HG03469 (cell line): ENCODE results near the gene DYSF.
"Not testable (repeated sequence)": the region's sequence is repeated elsewhere in the genome, so short reads cannot be mapped to it uniquely, and the experiment has no call there.

ENCODE experiments used
- ATAC-seq: cut with Tn5 transposase; IDR thresholded peaks from one replicate; pipeline ENCODE4 v1.9.1; 2021; ENCODE audit warnings: mild to moderate bottlenecking, moderate library complexity, moderate number of reproducible peaks; ENCODE audit not compliant: unreplicated experiment

Gene DYSF

GRCh38 chr2:71453404-71454220, at the start of gene DYSF:
Gene DYSF, plus strand, starts transcription at chr2:71453561.
- no peak for ATAC-seq

GRCh38 chr2:71409611-71410010, 43.8 kb upstream of the DYSF start:
- ATAC-seq, result no peak

- ATAC-seq, result no peak
These were observed 42.7 kb upstream of the DYSF start for GRCh38 chr2:71410696-71411095.

- ATAC-seq, result not testable (repeated sequence)
These were observed 36.5 kb upstream of the DYSF start for GRCh38 chr2:71416866-71417265.

GRCh38 chr2:71417300-71418202, 35.8 kb upstream of the DYSF start:
- ATAC-seq, result no peak

GRCh38 chr2:71419145-71419544, 34.2 kb upstream of the DYSF start:
- no peak for ATAC-seq

- ATAC-seq, result no peak
These were observed 33.4 kb upstream of the DYSF start for GRCh38 chr2:71419976-71420375.

- ATAC-seq, result no peak
These were observed 30.6 kb upstream of the DYSF start for GRCh38 chr2:71422786-71423185.

GRCh38 chr2:71423817-71424420, 29.4 kb upstream of the DYSF start:
- ATAC-seq, result no peak

GRCh38 chr2:71426721-71427120, 26.6 kb upstream of the DYSF start:
- no peak for ATAC-seq

- ATAC-seq, result no peak
These were observed 24.6 kb upstream of the DYSF start for GRCh38 chr2:71428472-71429383.

GRCh38 chr2:71445142-71445541, 8.2 kb upstream of the DYSF start:
- ATAC-seq, result not testable (repeated sequence)

- no peak for ATAC-seq
These were observed 6.9 kb upstream of the DYSF start for GRCh38 chr2:71446505-71446904.

GRCh38 chr2:71449343-71449742, 4.0 kb upstream of the DYSF start:
- ATAC-seq, result no peak

- ATAC-seq, result no peak
These were observed 1.7 kb upstream of the DYSF start for GRCh38 chr2:71451705-71452104.

GRCh38 chr2:71452565-71452964, 796 bp upstream of the DYSF start:
- peak; percentile 46 for ATAC-seq

- no peak for ATAC-seq
These were observed 1.1 kb downstream of the DYSF start for GRCh38 chr2:71454221-71455010.

GRCh38 chr2:71455011-71455740, 1.8 kb downstream of the DYSF start:
- no peak for ATAC-seq
